Activated CD8-positive, alpha-beta T cell treated with anti-CD3 and anti-CD28 coated beads for 36 hours (primary cell): ENCODE data around the gene DPH6. TPM values are rescaled to one million over a fixed set of nuclear protein-coding genes. Genes with fewer than 3 reads are reported as not detected.
"Not testable (repeated sequence)": the region's sequence is repeated elsewhere in the genome, so short reads cannot be mapped to it uniquely, and the experiment has no call there.

Experiments
- ATAC-seq: fragments of 200-7000 bp; cut with Tn5 transposase; one replicate; pipeline ENCODE4 v1.10.0; 2021; ENCODE audit warnings: mild to moderate bottlenecking, moderate library complexity
- CTCF ChIA-PET: fragments of 350-600 bp; sonication (Branson Sonifier 250); formaldehyde crosslinking; loops from one replicate; lab custom pipeline; 2021; ENCODE audit warnings: antibody characterized with exemption; lab: Charles Lee
- POLR2A ChIA-PET: fragments of 350-600 bp; sonication (Branson Sonifier 250); formaldehyde crosslinking; loops from one replicate; lab custom pipeline; 2021; ENCODE audit warnings: antibody characterized with exemption; lab: Charles Lee
- DNase-seq: peaks from one replicate; pipeline ENCODE4 v3.0.0-alpha.2; 2020
- H3K27ac Mint-ChIP-seq: one replicate; pipeline ENCODE4 v1.8.0; 2021; ENCODE audit warnings: mild to moderate bottlenecking, mixed read lengths
- H3K27me3 Mint-ChIP-seq: one replicate; pipeline ENCODE4 v1.8.0; 2021; ENCODE audit warnings: mixed read lengths
- H3K36me3 Mint-ChIP-seq: one replicate; pipeline ENCODE4 v1.8.0; 2021; ENCODE audit warnings: low read depth, mixed read lengths
- H3K4me1 Mint-ChIP-seq: one replicate; pipeline ENCODE4 v1.8.0; 2021; ENCODE audit warnings: low read depth, mixed read lengths
- H3K4me3 Mint-ChIP-seq: one replicate; pipeline ENCODE4 v1.8.0; 2021; ENCODE audit warnings: mild to moderate bottlenecking, moderate library complexity, mixed read lengths
- H3K9me3 Mint-ChIP-seq: one replicate; pipeline ENCODE4 v1.8.0; 2021; ENCODE audit warnings: mixed read lengths
- intact Hi-C: fragments of 100-400 bp; cut with micrococcal nuclease; formaldehyde crosslinking; loops from one replicate; pipeline ENCODE4 v1.10.0; 2022
- total RNA-seq, 2 experiments: library from RNA; stranded (reverse); gene quantifications; one replicate each; pipeline ENCODE4 v1.2.3, GENCODE V29; 2021
- TF ChIP-seq, protein P1 (sequence below): fragments of 200-600 bp; IDR thresholded peaks from one replicate; pipeline ENCODE4 v1.8.0; 2022; ENCODE audit warnings: antibody characterized with exemption, mild to moderate bottlenecking

Gene DPH6
- total RNA-seq, 2 experiments from 2014 or later: 12.0 to 12.9 TPM

DNA sequence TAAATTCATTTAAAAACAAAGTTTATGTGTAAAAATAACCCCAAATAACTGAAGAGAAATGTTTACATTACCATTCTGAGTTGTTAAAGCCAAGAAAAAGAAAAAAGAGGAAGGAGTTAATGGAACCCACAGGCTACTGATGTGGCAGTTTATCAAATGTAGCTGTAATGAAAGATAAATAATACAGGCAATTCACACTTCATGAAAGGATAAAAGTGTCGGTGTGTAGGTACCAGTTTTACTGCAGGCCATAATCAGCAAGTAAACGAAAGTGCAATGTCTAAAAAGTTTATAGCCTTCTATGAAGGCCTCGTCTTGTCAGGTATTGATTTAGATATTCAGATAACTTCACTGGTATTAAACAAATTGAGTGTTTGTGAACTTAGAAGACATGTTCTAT is 164.6 kb downstream of the DPH6 start:
- ATAC-seq (no peak), DNase-seq (no peak)
- Mint-ChIP-seq H3K27me3 (no peaks in the 10 kb centered on the region), H3K36me3 (peaks cover 24% of the 10 kb centered on the region), H3K27ac (no peak overlapping the region), H3K4me1 (no peaks in the 10 kb centered on the region), H3K9me3 (peaks cover 11% of the 10 kb centered on the region), H3K4me3 (no peak overlapping the region)
- ChIA-PET POLR2A (no interaction called here), CTCF (no interaction called here)
- TF ChIP-seq, protein P1, sequence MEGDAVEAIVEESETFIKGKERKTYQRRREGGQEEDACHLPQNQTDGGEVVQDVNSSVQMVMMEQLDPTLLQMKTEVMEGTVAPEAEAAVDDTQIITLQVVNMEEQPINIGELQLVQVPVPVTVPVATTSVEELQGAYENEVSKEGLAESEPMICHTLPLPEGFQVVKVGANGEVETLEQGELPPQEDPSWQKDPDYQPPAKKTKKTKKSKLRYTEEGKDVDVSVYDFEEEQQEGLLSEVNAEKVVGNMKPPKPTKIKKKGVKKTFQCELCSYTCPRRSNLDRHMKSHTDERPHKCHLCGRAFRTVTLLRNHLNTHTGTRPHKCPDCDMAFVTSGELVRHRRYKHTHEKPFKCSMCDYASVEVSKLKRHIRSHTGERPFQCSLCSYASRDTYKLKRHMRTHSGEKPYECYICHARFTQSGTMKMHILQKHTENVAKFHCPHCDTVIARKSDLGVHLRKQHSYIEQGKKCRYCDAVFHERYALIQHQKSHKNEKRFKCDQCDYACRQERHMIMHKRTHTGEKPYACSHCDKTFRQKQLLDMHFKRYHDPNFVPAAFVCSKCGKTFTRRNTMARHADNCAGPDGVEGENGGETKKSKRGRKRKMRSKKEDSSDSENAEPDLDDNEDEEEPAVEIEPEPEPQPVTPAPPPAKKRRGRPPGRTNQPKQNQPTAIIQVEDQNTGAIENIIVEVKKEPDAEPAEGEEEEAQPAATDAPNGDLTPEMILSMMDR: no peak
- intact Hi-C loops: no loop called here

GRCh38 chr15:35379972-35380371 is 166.0 kb downstream of the DPH6 start:
- ChIA-PET POLR2A (no interaction called here), CTCF (interaction anchor here (0.6 kb wide), 1 partner anchor 65 kb away, joined by 3 read pairs; no protein-coding TSS in a partner anchor)
- DNase-seq (no peak), ATAC-seq (no peak)
- intact Hi-C loops: no loop called here
- TF ChIP-seq, protein P1: no peak
- Mint-ChIP-seq H3K4me3 (no peak overlapping the region), H3K9me3 (peaks cover 11% of the 10 kb centered on the region), H3K36me3 (peaks cover 24% of the 10 kb centered on the region), H3K27me3 (no peaks in the 10 kb centered on the region), H3K27ac (no peak overlapping the region), H3K4me1 (no peaks in the 10 kb centered on the region)

DNA sequence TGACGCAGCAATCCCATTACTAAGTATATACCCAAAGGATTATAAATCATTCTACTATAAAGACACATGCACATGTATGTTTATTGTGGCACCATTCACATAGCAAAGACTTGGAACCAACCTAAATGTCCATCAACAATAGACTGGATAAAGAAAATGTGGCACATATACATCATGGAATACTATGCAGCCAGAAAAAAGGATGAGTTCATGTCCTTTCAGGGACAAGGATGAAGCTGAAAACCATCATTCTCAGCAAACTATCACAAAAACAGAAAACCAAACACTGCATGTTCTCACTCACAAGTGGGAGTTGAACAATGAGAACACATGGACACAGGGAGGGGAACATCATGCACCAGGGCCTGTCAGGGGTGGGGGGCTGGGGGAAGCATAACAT is 167.5 kb downstream of the DPH6 start:
- ATAC-seq, H3K27me3 Mint-ChIP-seq, H3K4me3 Mint-ChIP-seq, DNase-seq, H3K27ac Mint-ChIP-seq, CTCF ChIA-PET, H3K4me1 Mint-ChIP-seq, intact Hi-C loops: not testable (repeated sequence)
- POLR2A ChIA-PET: interaction anchor here (0.7 kb wide), 1 partner anchor 74 kb away, joined by 3 read pairs; no protein-coding TSS in a partner anchor
- Mint-ChIP-seq H3K9me3 (peaks cover 11% of the 10 kb centered on the region), H3K36me3 (peaks cover 24% of the 10 kb centered on the region)

GRCh38 chr15:35376707-35377106 is 169.3 kb downstream of the DPH6 start:
- peaks cover 35% of the 10 kb centered on the region for H3K36me3 Mint-ChIP-seq
- intact Hi-C loops: no loop called here
- H3K9me3 Mint-ChIP-seq: peaks cover 11% of the 10 kb centered on the region
- ChIA-PET POLR2A (no interaction called here), CTCF (interaction anchor here (0.8 kb wide), 1 partner anchor 68 kb away, joined by 3 read pairs; no protein-coding TSS in a partner anchor)
- no peak for ATAC-seq
- no peaks in the 10 kb centered on the region for H3K27me3 Mint-ChIP-seq
- no peaks in the 10 kb centered on the region for H3K4me1 Mint-ChIP-seq
- DNase-seq: no peak
- H3K27ac Mint-ChIP-seq: no peak overlapping the region
- H3K4me3 Mint-ChIP-seq: no peak overlapping the region
- TF ChIP-seq, protein P1: no peak

DNA sequence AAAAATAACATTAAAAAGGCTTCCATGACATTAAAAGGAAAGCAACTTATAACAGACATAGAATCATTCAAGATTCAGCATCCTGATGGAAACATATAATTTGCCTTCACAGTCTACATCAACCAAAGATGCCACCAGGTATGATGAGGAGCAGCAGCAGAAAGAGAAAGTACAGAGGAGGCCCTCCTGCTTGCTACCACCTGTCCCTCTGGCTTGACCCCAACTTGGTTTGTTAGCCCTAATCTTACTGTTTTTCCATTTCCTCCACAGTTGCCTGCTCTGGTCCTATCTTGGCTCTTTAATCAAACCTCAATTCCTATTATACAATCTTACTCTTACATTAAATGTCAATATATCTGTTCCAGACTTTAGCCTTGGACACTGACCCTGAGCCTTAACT is 171.3 kb downstream of the DPH6 start:
- Mint-ChIP-seq H3K27me3 (no peaks in the 10 kb centered on the region), H3K36me3 (peaks cover 37% of the 10 kb centered on the region), H3K9me3 (peaks cover 11% of the 10 kb centered on the region), H3K4me1 (no peaks in the 10 kb centered on the region), H3K27ac (no peak overlapping the region), H3K4me3 (no peak overlapping the region)
- no peak for ATAC-seq
- DNase-seq: no peak
- ChIA-PET POLR2A (no interaction called here), CTCF (no interaction called here)
- intact Hi-C loops: no loop called here
- TF ChIP-seq, protein P1: no peak
